Heart left ventricle (tissue), 13 donors: ENCODE results near the gene CASP4.

ENCODE experiments used
- CTCF ChIP-seq, 12 donors: fragments of 200-600 bp; sonication (generic) in 4 of 12; IDR thresholded peaks; one replicate each; pipeline versions ENCODE4 v1.5.0 to v1.8.0; 2018 to 2022; ENCODE audit warnings: antibody characterized with exemption in 12 of 12, mild to moderate bottlenecking in 5 of 12
- POLR2A ChIP-seq, 2 donors: fragments of 450-650 bp; IDR thresholded peaks; one replicate each; pipeline ENCODE4 v1.6.1; 2017; ENCODE audit warnings: antibody characterized with exemption in 2 of 2, mild to moderate bottlenecking in 2 of 2, moderate library complexity in 2 of 2
- donor health status: ischemic (EF 13 %, LVEDD 7.1; RV severe dilation, severe dysfunction).
- donor health status: DM: no; HTN: yes; CAD: no.
- donor health status: DM: no; HTN: no; CAD: no.
- donor health status: ischemic (EF 25% LVEDD 6.9; RV normal size, moderate dysfunction).
- donor health status: ischemic (EF 25% LVEDD 5.7; RV mildly dilated, moderate dysfunction).
- donor health status: ischemic (EF 35%, LVEDD 5.7; RV mildly dilated, moderate dysfunction).
- donor health status: nonischemic (EF 11% LVEDD 7.7; RV severe dilation, severe dysfunction).
- donor health status: DM: yes; HTN: yes; CAD: no.
- donor health status: PGD.
- donor health status: ischemic (EF 29% LVEDD 5.4; RV normal size, mild dysfunction).
- donor health status: nonischemic (EF 23%, LVEDD 6.1; RV moderate dilation, normal function).

- TF ChIP-seq CTCF (IDR thresholded peaks at IDR 0.05): no peak
- TF ChIP-seq POLR2A (IDR thresholded peaks at IDR 0.05): no peak
Observed at GRCh38 chr11:104925850-104926249, 42.5 kb downstream of the CASP4 start.
